ENCODE data around the gene PTK6. TPM values are rescaled to one million over a fixed set of nuclear protein-coding genes. Genes with fewer than 3 reads are reported as not detected.
A peak's percentile ranks its signal among the peaks of the same experiment; 100 is the strongest.
"Not testable (repeated sequence)": the region's sequence is repeated elsewhere in the genome, so short reads cannot be mapped to it uniquely, and the experiment has no call there.

Gene PTK6
- total and polyA plus RNA-seq, 2 donors (not counting 1 experiment from before 2014, with no cell fraction given) = 0.17 TPM; not detected in 1

GRCh38 chr20:63572788-63573646 is 35.8 kb upstream of the PTK6 start:
- Histone ChIP-seq H3K4me1 (ENCODE audit: control insufficient read depth, extremely low read depth, insufficient read depth, low read length) (peaks cover 7% of the 10 kb centered on the region), H2AFZ (ENCODE audit: low read length) (no peak overlapping the region), H3K27ac (ENCODE audit: insufficient read depth, low read length) (peak overlapping the region; percentile 83), H3K27me3 (ENCODE audit: control insufficient read depth, insufficient read depth, low read length) (no peaks in the 10 kb centered on the region), H3K36me3 (ENCODE audit: control insufficient read depth, insufficient read depth, low read length) (peaks cover 3% of the 10 kb centered on the region), H3K9ac (ENCODE audit: insufficient read depth, low read length) (peak overlapping the region; percentile 84), H3K79me2 (ENCODE audit: control insufficient read depth, insufficient read depth, low read length) (peaks cover 5% of the 10 kb centered on the region), H3K4me2 (ENCODE audit: extremely low read depth, insufficient read depth, low read length) (peak overlapping the region; percentile 99), H3K4me3 (replicated peaks in 1 of 4; ENCODE audit: control extremely low read depth in 1 of 4, insufficient read depth in 1 of 4, low read depth in 3 of 4, low read length in 4 of 4) (peak overlapping the region; percentile 76 to 88 (median 84)), H3K9me3 (ENCODE audit: control insufficient read depth, insufficient read depth, low read depth, low read length) (no peaks in the 10 kb centered on the region), H4K20me1 (ENCODE audit: control insufficient read depth, extremely low read depth, insufficient read depth, low read length) (no peaks in the 10 kb centered on the region)
- TF ChIP-seq CTCF (conservative IDR thresholded peaks at IDR 0.05 in 1 of 2, IDR thresholded peaks at IDR 0.05 in 1 of 2; ENCODE audit: low read depth in 1 of 2, low read length in 2 of 2) (no peak), EZH2 (IDR thresholded peaks at IDR 0.05; ENCODE audit: low read length, missing control alignments) (no peak)
- DNase-seq (ENCODE audit: low read depth in 2 of 2) = no peak

- Histone ChIP-seq H3K4me1 (ENCODE audit: control insufficient read depth, extremely low read depth, insufficient read depth, low read length) (peaks cover 7% of the 10 kb centered on the region), H3K27ac (ENCODE audit: insufficient read depth, low read length) (no peak overlapping the region)
- TF ChIP-seq CTCF (conservative IDR thresholded peaks at IDR 0.05 in 1 of 2, IDR thresholded peaks at IDR 0.05 in 1 of 2; ENCODE audit: low read depth in 1 of 2, low read length in 2 of 2) = no peak
- TF ChIP-seq EZH2 (IDR thresholded peaks at IDR 0.05; ENCODE audit: low read length, missing control alignments) = no peak
Measured at GRCh38 chr20:63572071-63572787, 35.1 kb upstream of the PTK6 start.

GRCh38 chr20:63571087-63571478 is 33.9 kb upstream of the PTK6 start:
- not testable (repeated sequence) for H4K20me1 ChIP-seq (ENCODE audit: control insufficient read depth, extremely low read depth, insufficient read depth, low read length); H3K9ac ChIP-seq (ENCODE audit: insufficient read depth, low read length); H3K4me1 ChIP-seq (ENCODE audit: control insufficient read depth, extremely low read depth, insufficient read depth, low read length); H3K4me2 ChIP-seq (ENCODE audit: extremely low read depth, insufficient read depth, low read length); DNase-seq (ENCODE audit: low read depth in 2 of 2); H3K27ac ChIP-seq (ENCODE audit: insufficient read depth, low read length); H3K79me2 ChIP-seq (ENCODE audit: control insufficient read depth, insufficient read depth, low read length); H3K4me3 ChIP-seq (replicated peaks in 1 of 4; ENCODE audit: control extremely low read depth in 1 of 4, insufficient read depth in 1 of 4, low read depth in 3 of 4, low read length in 4 of 4); H3K27me3 ChIP-seq (ENCODE audit: control insufficient read depth, insufficient read depth, low read length); H3K9me3 ChIP-seq (ENCODE audit: control insufficient read depth, insufficient read depth, low read depth, low read length); H3K36me3 ChIP-seq (ENCODE audit: control insufficient read depth, insufficient read depth, low read length); H2AFZ ChIP-seq (ENCODE audit: low read length)

More at GRCh38 chr20:63572071-63572787, 35.1 kb upstream of the PTK6 start:
- peaks cover 3% of the 10 kb centered on the region for H3K36me3 ChIP-seq (ENCODE audit: control insufficient read depth, insufficient read depth, low read length)
- H3K9me3 ChIP-seq (ENCODE audit: control insufficient read depth, insufficient read depth, low read depth, low read length) = no peaks in the 10 kb centered on the region
- H3K9ac ChIP-seq (ENCODE audit: insufficient read depth, low read length) = peak overlapping the region; percentile 2
- peaks cover 5% of the 10 kb centered on the region for H3K79me2 ChIP-seq (ENCODE audit: control insufficient read depth, insufficient read depth, low read length)
- H3K27me3 ChIP-seq (ENCODE audit: control insufficient read depth, insufficient read depth, low read length) = no peaks in the 10 kb centered on the region
- H3K4me3 ChIP-seq (replicated peaks in 1 of 4; ENCODE audit: control extremely low read depth in 1 of 4, insufficient read depth in 1 of 4, low read depth in 3 of 4, low read length in 4 of 4) = no peak overlapping the region
- no peak overlapping the region for H3K4me2 ChIP-seq (ENCODE audit: extremely low read depth, insufficient read depth, low read length)
- no peaks in the 10 kb centered on the region for H4K20me1 ChIP-seq (ENCODE audit: control insufficient read depth, extremely low read depth, insufficient read depth, low read length)
- H2AFZ ChIP-seq (ENCODE audit: low read length) = no peak overlapping the region
- no peak for DNase-seq (ENCODE audit: low read depth in 2 of 2)

All from fibroblast of lung (primary cell).